OCI-LY7 (cell line): ENCODE measurements around the gene EPB41L2.

Experiments
- EZH2phosphoT487 ChIP-seq: fragments of 200-600 bp; sonication (generic); IDR thresholded peaks from 2 replicates; pipeline ENCODE4 v1.6.1; 2018; ENCODE audit warnings: low read depth, borderline replicate concordance, mild to moderate bottlenecking, mixed run types, antibody characterized with exemption, low read length, moderate library complexity, mixed read lengths
- TF ChIP-seq, protein P1 (sequence below): fragments of 200-600 bp; sonication (generic); conservative IDR thresholded peaks from 2 replicates; pipeline ENCODE4 v1.5.1; 2014; ENCODE audit warnings: mild to moderate bottlenecking, antibody characterized with exemption, low read length, moderate library complexity, mixed read lengths

DNA sequence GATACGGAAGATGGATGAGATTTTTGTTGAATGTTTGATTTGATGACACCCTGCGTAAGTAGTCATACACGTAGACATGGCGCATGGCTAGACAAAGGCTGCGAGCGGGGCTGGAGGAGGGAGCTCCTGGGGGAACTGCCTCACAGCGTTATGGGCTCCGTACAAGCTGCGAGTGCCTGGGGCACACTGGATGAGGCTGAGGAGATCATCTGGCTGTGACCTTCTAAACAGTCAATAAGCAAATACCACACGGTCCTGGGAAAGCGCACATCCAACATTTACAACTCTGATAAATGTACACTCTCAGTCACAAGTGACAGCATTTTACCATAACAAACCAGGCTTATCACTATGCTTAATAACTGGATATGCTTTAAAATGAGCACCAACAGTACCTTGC lies 198.7 kb downstream of the EPB41L2 start:
- TF ChIP-seq, protein P1, sequence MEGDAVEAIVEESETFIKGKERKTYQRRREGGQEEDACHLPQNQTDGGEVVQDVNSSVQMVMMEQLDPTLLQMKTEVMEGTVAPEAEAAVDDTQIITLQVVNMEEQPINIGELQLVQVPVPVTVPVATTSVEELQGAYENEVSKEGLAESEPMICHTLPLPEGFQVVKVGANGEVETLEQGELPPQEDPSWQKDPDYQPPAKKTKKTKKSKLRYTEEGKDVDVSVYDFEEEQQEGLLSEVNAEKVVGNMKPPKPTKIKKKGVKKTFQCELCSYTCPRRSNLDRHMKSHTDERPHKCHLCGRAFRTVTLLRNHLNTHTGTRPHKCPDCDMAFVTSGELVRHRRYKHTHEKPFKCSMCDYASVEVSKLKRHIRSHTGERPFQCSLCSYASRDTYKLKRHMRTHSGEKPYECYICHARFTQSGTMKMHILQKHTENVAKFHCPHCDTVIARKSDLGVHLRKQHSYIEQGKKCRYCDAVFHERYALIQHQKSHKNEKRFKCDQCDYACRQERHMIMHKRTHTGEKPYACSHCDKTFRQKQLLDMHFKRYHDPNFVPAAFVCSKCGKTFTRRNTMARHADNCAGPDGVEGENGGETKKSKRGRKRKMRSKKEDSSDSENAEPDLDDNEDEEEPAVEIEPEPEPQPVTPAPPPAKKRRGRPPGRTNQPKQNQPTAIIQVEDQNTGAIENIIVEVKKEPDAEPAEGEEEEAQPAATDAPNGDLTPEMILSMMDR: no peak
- no peak for TF ChIP-seq EZH2phosphoT487
